Measurements from ENCODE around the gene MPRIP. TPM values are rescaled to one million over a fixed set of nuclear protein-coding genes. Genes with fewer than 3 reads are reported as not detected.

Gene MPRIP
- polyA plus RNA-seq, 1 donor (not counting 4 experiments of a cell fraction or from before 2014, with no cell fraction given), result 113 TPM

DNA sequence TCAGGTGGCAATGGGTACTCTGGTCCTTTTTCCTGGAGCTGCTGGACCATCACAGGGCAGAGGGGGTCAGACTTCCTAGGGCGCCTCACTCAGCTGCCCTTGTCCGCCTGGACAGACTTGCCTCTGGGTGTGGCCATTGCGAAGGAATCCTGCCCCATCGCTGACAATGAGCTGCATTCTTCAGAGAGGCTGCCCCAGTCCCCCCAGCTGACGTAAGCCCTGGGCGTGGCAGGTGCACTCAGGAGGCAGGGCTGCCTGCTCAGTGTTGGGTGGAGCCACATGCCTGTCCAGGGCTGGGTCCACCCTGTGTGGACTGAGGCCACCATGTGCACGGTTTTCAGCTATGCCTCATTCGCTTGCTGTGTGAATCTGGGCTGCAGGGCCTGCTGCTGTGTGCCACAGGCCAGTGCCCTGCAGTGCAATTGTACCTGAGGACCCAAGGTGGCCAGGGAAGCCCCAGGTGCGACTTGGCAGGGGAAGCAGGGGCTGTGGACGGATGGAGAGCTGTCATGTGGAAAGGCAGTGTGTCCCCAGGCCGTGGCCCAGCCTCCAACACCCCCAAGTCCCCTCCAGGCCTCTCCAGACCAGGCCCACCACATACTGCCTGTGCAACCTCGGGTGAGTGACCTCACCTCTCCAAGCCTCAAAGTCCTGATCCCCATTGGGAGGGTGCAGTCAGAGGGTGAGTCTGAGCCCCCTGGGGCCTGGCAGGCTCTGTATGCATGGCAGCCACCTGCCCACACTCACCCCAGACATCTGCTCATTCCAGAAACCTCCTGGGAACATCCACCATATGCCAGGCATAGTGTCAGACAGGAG lies 14.0 kb upstream of the MPRIP start:
- H3K27me3 ChIP-seq (ENCODE audit: control insufficient read depth, extremely low read depth, insufficient read depth, low read length), result no peaks in the 10 kb centered on the region
- no peaks in the 10 kb centered on the region for H3K79me2 ChIP-seq (ENCODE audit: control insufficient read depth, insufficient read depth, low read length)
- FAIRE-seq (peak; percentile 98), DNase-seq (ENCODE audit: low read depth, low spot score) (peak; percentile 92)
- H3K27ac ChIP-seq (ENCODE audit: control insufficient read depth, insufficient read depth, low read length), result peak overlapping the region; percentile 89
- TF ChIP-seq CTCF (optimal IDR thresholded peaks at IDR 0.05 in 1 of 3, IDR thresholded peaks at IDR 0.05 in 1 of 3, conservative IDR thresholded peaks at IDR 0.05 in 1 of 3; ENCODE audit: extremely low read depth in 1 of 3, insufficient read depth in 2 of 3, low read length in 3 of 3) (peak in 1 of 3 experiments; percentile 10), EZH2 (IDR thresholded peaks at IDR 0.05; ENCODE audit: low read length) (no peak)
- no peaks in the 10 kb centered on the region for H4K20me1 ChIP-seq (ENCODE audit: control insufficient read depth, extremely low read depth, insufficient read depth, low read length)
- dilution Hi-C loops (cut with MboI; ENCODE audit: extremely low pct_ligation_motif_present, low sequenced_read_pairs), result no loop called here
- peak overlapping the region; percentile 74 for H3K9ac ChIP-seq (ENCODE audit: control insufficient read depth, extremely low read depth, insufficient read depth, low read length)
- peak overlapping the region in 1 of 3 experiments; percentile 26 for H3K4me3 ChIP-seq (ENCODE audit: control insufficient read depth in 2 of 3, extremely low read depth in 1 of 3, insufficient read depth in 2 of 3, low read depth in 1 of 3, low read length in 3 of 3)
- H3K9me1 ChIP-seq (ENCODE audit: control insufficient read depth, extremely low read depth, insufficient read depth, low read length), result peaks cover 3% of the 10 kb centered on the region
- peak overlapping the region; percentile 76 for H3K4me2 ChIP-seq (ENCODE audit: control insufficient read depth, extremely low read depth, insufficient read depth, low read depth, low read length)
- H3K4me1 ChIP-seq (ENCODE audit: control insufficient read depth, extremely low read depth, insufficient read depth, low read length), result peaks cover 33% of the 10 kb centered on the region
- no peaks in the 10 kb centered on the region for H3K9me3 ChIP-seq (ENCODE audit: control insufficient read depth, low read depth, low read length)
- peak overlapping the region; percentile 43 for H2AFZ ChIP-seq (ENCODE audit: control insufficient read depth, low read length)
- H3K36me3 ChIP-seq (ENCODE audit: control insufficient read depth in 2 of 2, extremely low read depth in 1 of 2, insufficient read depth in 2 of 2, low read length in 2 of 2), result no peaks in the 10 kb centered on the region

DNA sequence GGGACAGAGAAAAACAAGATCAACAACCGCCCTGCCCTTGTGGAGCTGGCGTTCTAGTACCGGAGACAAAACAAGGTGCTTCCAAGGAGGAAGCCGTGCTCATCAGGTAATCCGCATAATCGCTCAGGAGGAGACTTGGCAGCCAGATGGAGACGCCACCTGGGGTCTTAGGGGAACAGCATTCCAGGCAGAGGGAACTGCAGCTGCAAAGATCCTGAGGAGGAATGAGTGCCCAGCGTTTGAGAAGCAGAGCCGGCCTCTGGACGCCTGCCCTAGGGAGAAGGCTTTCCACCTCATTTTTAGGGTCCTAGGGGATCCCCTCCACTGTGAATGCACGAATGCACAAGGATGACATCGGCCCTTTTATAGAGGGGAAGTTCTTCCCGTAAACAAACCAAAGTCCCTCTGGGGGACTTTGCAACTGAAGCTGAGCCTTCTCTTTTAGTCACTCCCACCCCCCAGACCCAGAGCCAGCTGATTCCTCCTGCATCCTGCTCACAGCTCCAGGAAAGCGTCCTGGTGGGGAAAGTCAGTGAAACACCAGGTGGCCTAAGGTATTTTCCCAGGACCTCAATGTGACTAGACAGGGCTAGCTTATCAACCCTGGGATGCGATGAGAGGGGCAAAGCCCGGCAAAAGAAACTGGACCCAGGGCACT lies 13.2 kb upstream of the MPRIP start:
- Histone ChIP-seq H3K4me2 (ENCODE audit: control insufficient read depth, extremely low read depth, insufficient read depth, low read depth, low read length) (peak overlapping the region; percentile 76), H3K79me2 (ENCODE audit: control insufficient read depth, insufficient read depth, low read length) (no peaks in the 10 kb centered on the region), H2AFZ (ENCODE audit: control insufficient read depth, low read length) (peak overlapping the region; percentile 43), H3K36me3 (ENCODE audit: control insufficient read depth in 2 of 2, extremely low read depth in 1 of 2, insufficient read depth in 2 of 2, low read length in 2 of 2) (no peaks in the 10 kb centered on the region), H3K9ac (ENCODE audit: control insufficient read depth, extremely low read depth, insufficient read depth, low read length) (peak overlapping the region; percentile 74), H3K4me1 (ENCODE audit: control insufficient read depth, extremely low read depth, insufficient read depth, low read length) (peaks cover 33% of the 10 kb centered on the region), H4K20me1 (ENCODE audit: control insufficient read depth, extremely low read depth, insufficient read depth, low read length) (no peaks in the 10 kb centered on the region), H3K27ac (ENCODE audit: control insufficient read depth, insufficient read depth, low read length) (peak overlapping the region; percentile 89), H3K9me1 (ENCODE audit: control insufficient read depth, extremely low read depth, insufficient read depth, low read length) (peaks cover 3% of the 10 kb centered on the region), H3K4me3 (ENCODE audit: control insufficient read depth in 2 of 3, extremely low read depth in 1 of 3, insufficient read depth in 2 of 3, low read depth in 1 of 3, low read length in 3 of 3) (peak overlapping the region in 1 of 3 experiments; percentile 26), H3K27me3 (ENCODE audit: control insufficient read depth, extremely low read depth, insufficient read depth, low read length) (no peaks in the 10 kb centered on the region), H3K9me3 (ENCODE audit: control insufficient read depth, low read depth, low read length) (no peaks in the 10 kb centered on the region)
- DNase-seq (ENCODE audit: low read depth, low spot score) (no peak), FAIRE-seq (no peak)
- TF ChIP-seq CTCF (optimal IDR thresholded peaks at IDR 0.05 in 1 of 3, IDR thresholded peaks at IDR 0.05 in 1 of 3, conservative IDR thresholded peaks at IDR 0.05 in 1 of 3; ENCODE audit: extremely low read depth in 1 of 3, insufficient read depth in 2 of 3, low read length in 3 of 3) (no peak), EZH2 (IDR thresholded peaks at IDR 0.05; ENCODE audit: low read length) (no peak)
- dilution Hi-C loops (cut with MboI; ENCODE audit: extremely low pct_ligation_motif_present, low sequenced_read_pairs), result no loop called here
